ENCODE data around the gene LRGUK. TPM values are rescaled to one million over a fixed set of nuclear protein-coding genes. Genes with fewer than 3 reads are reported as not detected.

Gene LRGUK
- total RNA-seq, 1 donor from 2014 or later: 0.11 TPM

DNA sequence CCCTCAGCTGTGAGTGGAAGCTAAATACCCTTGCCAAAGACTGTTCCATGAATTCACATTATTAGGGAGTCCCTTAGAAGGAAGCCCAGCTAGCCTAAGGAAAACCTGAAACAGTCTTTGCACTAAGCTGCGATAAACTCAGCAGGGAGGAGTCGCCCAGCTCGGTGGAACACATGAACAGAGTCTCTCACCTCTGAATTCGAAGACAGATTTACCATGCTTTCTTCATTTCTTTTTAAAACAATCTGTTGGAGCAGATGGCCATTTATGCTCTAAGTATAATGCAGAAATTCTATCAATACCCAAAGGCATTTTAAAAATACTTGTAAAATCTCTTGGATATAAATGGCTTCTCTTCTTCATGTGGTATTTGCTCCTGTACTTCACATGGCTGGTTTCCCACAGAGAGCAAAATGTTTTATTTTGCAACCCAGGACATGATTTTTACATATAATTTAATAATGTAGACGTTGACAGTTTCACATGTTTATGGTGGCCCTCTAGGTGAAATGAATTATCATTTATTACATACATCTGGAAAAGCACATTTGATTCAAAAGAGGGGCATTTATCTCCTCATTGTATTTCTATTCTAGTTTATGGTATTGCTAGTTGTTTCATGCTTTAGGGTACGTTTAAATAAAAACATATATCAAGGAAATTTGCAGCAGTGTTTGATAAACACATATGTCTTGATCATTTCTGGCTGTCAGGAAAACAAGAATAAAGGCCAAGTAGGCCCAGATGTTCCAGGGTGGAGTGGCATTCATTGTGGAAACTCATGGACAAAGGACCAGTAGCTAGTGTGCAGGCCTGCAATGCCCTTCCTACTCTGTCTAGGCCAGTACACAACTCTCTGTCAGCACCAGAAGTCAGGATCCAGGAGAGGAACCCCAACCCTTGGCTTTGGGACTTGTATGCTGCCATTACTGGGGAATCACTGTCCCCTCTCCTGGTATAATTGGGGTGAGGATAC lies 52.2 kb downstream of the LRGUK start:
- intact Hi-C loops (cut with micrococcal nuclease): no loop called here
- H3K36me3 Mint-ChIP-seq (ENCODE audit: low read depth): no peaks in the 10 kb centered on the region

GRCh38 chr7:134180376-134180775 lies 53.2 kb downstream of the LRGUK start:
- DNase-seq (ENCODE audit: low spot score): no peak
- Mint-ChIP-seq H3K4me1 (ENCODE audit: low read depth) (no peaks in the 10 kb centered on the region), H3K27me3 (ENCODE audit: low read depth) (peaks cover 7% of the 10 kb centered on the region), H3K9me3 (no peaks in the 10 kb centered on the region), H3K36me3 (ENCODE audit: low read depth) (no peaks in the 10 kb centered on the region), H3K27ac (no peak overlapping the region), H3K4me3 (ENCODE audit: low read depth) (no peak overlapping the region)
- intact Hi-C loops (cut with micrococcal nuclease): no loop called here

More for the DNA sequence above, 52.2 kb downstream of the LRGUK start:
- Mint-ChIP-seq H3K4me3 (ENCODE audit: low read depth) (no peak overlapping the region), H3K27ac (no peak overlapping the region), H3K4me1 (ENCODE audit: low read depth) (peaks cover 8% of the 10 kb centered on the region), H3K9me3 (no peaks in the 10 kb centered on the region), H3K27me3 (ENCODE audit: low read depth) (peaks cover 7% of the 10 kb centered on the region)
- no peak for DNase-seq (ENCODE audit: low spot score)

- Mint-ChIP-seq H3K36me3 (ENCODE audit: low read depth) (no peaks in the 10 kb centered on the region), H3K27me3 (ENCODE audit: low read depth) (peaks cover 5% of the 10 kb centered on the region), H3K27ac (no peak overlapping the region), H3K4me3 (ENCODE audit: low read depth) (no peak overlapping the region), H3K9me3 (no peaks in the 10 kb centered on the region), H3K4me1 (ENCODE audit: low read depth) (no peaks in the 10 kb centered on the region)
- DNase-seq (ENCODE audit: low spot score): no peak
- intact Hi-C loops (cut with micrococcal nuclease): no loop called here
Measured at GRCh38 chr7:134182078-134182477, 54.9 kb downstream of the LRGUK start.

GRCh38 chr7:134184767-134185166 lies 57.6 kb downstream of the LRGUK start:
- H3K9me3 Mint-ChIP-seq: no peaks in the 10 kb centered on the region
- H3K27me3 Mint-ChIP-seq (ENCODE audit: low read depth): peaks cover 5% of the 10 kb centered on the region
- H3K4me3 Mint-ChIP-seq (ENCODE audit: low read depth): no peak overlapping the region
- DNase-seq (ENCODE audit: low spot score): no peak
- no peak overlapping the region for H3K27ac Mint-ChIP-seq
- intact Hi-C loops (cut with micrococcal nuclease): no loop called here
- no peaks in the 10 kb centered on the region for H3K36me3 Mint-ChIP-seq (ENCODE audit: low read depth)
- peaks cover 5% of the 10 kb centered on the region for H3K4me1 Mint-ChIP-seq (ENCODE audit: low read depth)

DNA sequence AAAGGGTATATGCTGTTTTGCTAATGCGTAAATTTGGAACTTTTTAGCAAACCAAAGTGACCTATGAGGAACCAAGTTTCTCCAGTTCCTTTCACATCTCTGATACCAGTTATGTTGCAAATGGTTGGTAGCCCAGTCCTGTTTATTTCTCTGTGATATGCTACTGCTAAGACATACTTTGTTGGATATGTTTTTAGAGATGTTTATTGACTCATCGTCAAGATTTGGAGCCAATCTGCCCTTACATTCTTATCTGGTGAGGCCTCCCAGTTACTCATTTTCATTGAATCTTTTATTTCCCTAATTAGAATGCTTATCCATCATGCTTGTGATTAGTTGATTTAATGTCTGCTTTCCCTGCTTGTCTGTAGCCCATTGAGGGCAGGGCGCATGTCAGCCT lies 58.9 kb downstream of the LRGUK start:
- Mint-ChIP-seq H3K36me3 (ENCODE audit: low read depth) (no peaks in the 10 kb centered on the region), H3K27ac (no peak overlapping the region), H3K27me3 (ENCODE audit: low read depth) (peaks cover 5% of the 10 kb centered on the region), H3K4me1 (ENCODE audit: low read depth) (peaks cover 12% of the 10 kb centered on the region), H3K4me3 (ENCODE audit: low read depth) (no peak overlapping the region), H3K9me3 (no peaks in the 10 kb centered on the region)
- no peak for DNase-seq (ENCODE audit: low spot score)
- intact Hi-C loops (cut with micrococcal nuclease): no loop called here

- Mint-ChIP-seq H3K4me1 (ENCODE audit: low read depth) (peaks cover 14% of the 10 kb centered on the region), H3K4me3 (ENCODE audit: low read depth) (no peak overlapping the region), H3K9me3 (no peaks in the 10 kb centered on the region), H3K27me3 (ENCODE audit: low read depth) (peaks cover 5% of the 10 kb centered on the region), H3K36me3 (ENCODE audit: low read depth) (no peaks in the 10 kb centered on the region), H3K27ac (no peak overlapping the region)
- intact Hi-C loops (cut with micrococcal nuclease): no loop called here
- no peak for DNase-seq (ENCODE audit: low spot score)
Measured at GRCh38 chr7:134186801-134187200, 59.7 kb downstream of the LRGUK start.

- H3K36me3 Mint-ChIP-seq (ENCODE audit: low read depth): no peaks in the 10 kb centered on the region
- H3K27ac Mint-ChIP-seq: no peak overlapping the region
- no peaks in the 10 kb centered on the region for H3K9me3 Mint-ChIP-seq
- intact Hi-C loops (cut with micrococcal nuclease): no loop called here
- H3K4me3 Mint-ChIP-seq (ENCODE audit: low read depth): no peak overlapping the region
- DNase-seq (ENCODE audit: low spot score): no peak
- H3K27me3 Mint-ChIP-seq (ENCODE audit: low read depth): no peaks in the 10 kb centered on the region
- H3K4me1 Mint-ChIP-seq (ENCODE audit: low read depth): peaks cover 16% of the 10 kb centered on the region
Measured at GRCh38 chr7:134187893-134188292, 60.8 kb downstream of the LRGUK start.

DNA sequence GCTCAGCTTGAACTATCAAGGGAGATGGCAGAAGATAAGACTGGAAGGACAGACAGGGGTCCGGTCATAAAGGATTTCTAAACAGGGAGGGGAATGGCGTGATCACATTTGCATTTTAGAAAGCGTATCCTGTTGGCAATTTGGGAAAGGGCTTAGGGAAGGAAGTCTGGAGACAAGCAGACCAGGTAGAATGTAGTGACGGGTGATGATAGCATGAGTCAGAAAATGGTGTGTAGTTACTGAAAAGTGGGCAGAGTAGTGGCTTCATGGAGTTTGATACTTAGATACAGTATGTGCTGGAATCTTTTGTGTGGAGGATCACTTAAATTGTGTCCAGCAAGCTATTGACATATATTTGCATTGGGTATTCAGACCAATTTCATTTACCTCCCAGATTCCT lies 61.2 kb downstream of the LRGUK start:
- H3K27me3 Mint-ChIP-seq (ENCODE audit: low read depth): no peaks in the 10 kb centered on the region
- H3K36me3 Mint-ChIP-seq (ENCODE audit: low read depth): no peaks in the 10 kb centered on the region
- no peak overlapping the region for H3K4me3 Mint-ChIP-seq (ENCODE audit: low read depth)
- no peaks in the 10 kb centered on the region for H3K9me3 Mint-ChIP-seq
- H3K27ac Mint-ChIP-seq: no peak overlapping the region
- H3K4me1 Mint-ChIP-seq (ENCODE audit: low read depth): peaks cover 16% of the 10 kb centered on the region
- intact Hi-C loops (cut with micrococcal nuclease): no loop called here
- no peak for DNase-seq (ENCODE audit: low spot score)

DNA sequence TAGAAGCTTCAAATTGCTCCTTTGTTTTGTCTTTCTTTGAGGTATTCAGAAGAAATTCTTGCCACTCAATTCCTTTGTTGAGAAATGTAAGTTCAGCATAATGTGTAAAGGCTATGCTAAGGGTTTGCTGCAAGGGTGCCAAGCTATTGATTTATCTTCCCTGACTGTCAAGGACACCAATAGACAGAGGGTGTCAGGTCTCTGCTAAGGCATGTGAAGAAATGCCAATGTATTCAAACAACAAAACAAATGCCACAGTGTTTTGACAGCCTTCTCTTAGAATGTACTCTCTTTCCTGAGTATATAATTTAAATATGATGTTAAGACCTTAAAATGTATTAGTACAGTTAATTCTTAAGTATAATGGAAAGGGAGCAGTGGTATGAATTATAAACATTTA lies 62.4 kb downstream of the LRGUK start:
- Mint-ChIP-seq H3K4me1 (ENCODE audit: low read depth) (peaks cover 22% of the 10 kb centered on the region), H3K27me3 (ENCODE audit: low read depth) (no peaks in the 10 kb centered on the region), H3K27ac (no peak overlapping the region), H3K4me3 (ENCODE audit: low read depth) (no peak overlapping the region), H3K36me3 (ENCODE audit: low read depth) (no peaks in the 10 kb centered on the region), H3K9me3 (no peaks in the 10 kb centered on the region)
- no peak for DNase-seq (ENCODE audit: low spot score)
- intact Hi-C loops (cut with micrococcal nuclease): no loop called here

GRCh38 chr7:134191876-134192275 lies 64.7 kb downstream of the LRGUK start:
- no peaks in the 10 kb centered on the region for H3K27me3 Mint-ChIP-seq (ENCODE audit: low read depth)
- DNase-seq (ENCODE audit: low spot score): no peak
- peaks cover 4% of the 10 kb centered on the region for H3K9me3 Mint-ChIP-seq
- intact Hi-C loops (cut with micrococcal nuclease): no loop called here
- H3K4me1 Mint-ChIP-seq (ENCODE audit: low read depth): peaks cover 33% of the 10 kb centered on the region
- no peaks in the 10 kb centered on the region for H3K36me3 Mint-ChIP-seq (ENCODE audit: low read depth)
- H3K4me3 Mint-ChIP-seq (ENCODE audit: low read depth): no peak overlapping the region
- no peak overlapping the region for H3K27ac Mint-ChIP-seq

DNA sequence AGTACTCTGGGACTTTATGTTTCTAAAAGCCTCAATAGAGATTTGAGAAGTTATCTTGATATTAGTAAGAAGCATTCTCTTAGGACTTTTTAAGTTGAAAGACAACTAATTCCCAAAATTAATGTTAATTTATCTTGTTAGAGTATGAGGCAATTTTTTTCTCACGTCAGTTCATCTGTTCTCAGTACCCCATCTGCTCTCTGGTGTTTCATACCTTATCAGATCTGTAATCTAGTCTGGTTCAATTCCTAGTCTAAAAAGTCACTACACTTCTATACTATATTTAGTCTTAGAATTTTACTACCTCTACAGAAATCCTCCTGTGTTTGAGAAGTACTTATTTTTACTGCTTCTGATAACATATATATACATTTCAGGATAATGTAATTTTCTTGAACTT lies 66.1 kb downstream of the LRGUK start:
- Mint-ChIP-seq H3K27ac (no peak overlapping the region), H3K9me3 (peaks cover 4% of the 10 kb centered on the region), H3K4me1 (ENCODE audit: low read depth) (peaks cover 31% of the 10 kb centered on the region), H3K27me3 (ENCODE audit: low read depth) (peaks cover 3% of the 10 kb centered on the region), H3K4me3 (ENCODE audit: low read depth) (no peak overlapping the region), H3K36me3 (ENCODE audit: low read depth) (no peaks in the 10 kb centered on the region)
- DNase-seq (ENCODE audit: low spot score): no peak
- intact Hi-C loops (cut with micrococcal nuclease): no loop called here

GRCh38 chr7:134195252-134195651 lies 68.1 kb downstream of the LRGUK start:
- no peak for DNase-seq (ENCODE audit: low spot score)
- H3K36me3 Mint-ChIP-seq (ENCODE audit: low read depth): no peaks in the 10 kb centered on the region
- H3K4me3 Mint-ChIP-seq (ENCODE audit: low read depth): no peak overlapping the region
- intact Hi-C loops (cut with micrococcal nuclease): no loop called here
- no peak overlapping the region for H3K27ac Mint-ChIP-seq
- H3K9me3 Mint-ChIP-seq: peaks cover 4% of the 10 kb centered on the region
- H3K27me3 Mint-ChIP-seq (ENCODE audit: low read depth): peaks cover 5% of the 10 kb centered on the region
- H3K4me1 Mint-ChIP-seq (ENCODE audit: low read depth): peaks cover 28% of the 10 kb centered on the region

DNA sequence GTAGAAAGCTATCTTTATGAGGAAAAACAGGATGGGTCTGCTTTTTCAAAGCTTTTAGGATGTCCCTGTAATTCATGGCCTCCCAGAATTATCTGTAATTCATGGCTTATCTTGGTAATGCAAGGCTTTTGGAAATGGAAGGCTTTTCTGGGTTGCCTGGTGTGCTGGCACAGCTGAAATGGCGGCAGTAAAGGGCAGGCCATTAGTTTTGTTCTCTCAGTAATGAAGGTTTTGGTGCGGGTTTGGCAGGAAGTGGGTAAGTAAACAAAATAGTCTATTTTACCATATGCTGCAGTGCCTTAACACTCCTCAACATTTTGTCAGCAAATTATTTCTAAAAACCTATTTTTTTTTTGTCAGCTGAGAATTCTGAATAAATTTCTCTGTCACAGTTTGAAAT lies 69.3 kb downstream of the LRGUK start:
- Mint-ChIP-seq H3K27me3 (ENCODE audit: low read depth) (peaks cover 5% of the 10 kb centered on the region), H3K9me3 (peaks cover 4% of the 10 kb centered on the region), H3K4me3 (ENCODE audit: low read depth) (no peak overlapping the region), H3K4me1 (ENCODE audit: low read depth) (peaks cover 19% of the 10 kb centered on the region), H3K27ac (no peak overlapping the region), H3K36me3 (ENCODE audit: low read depth) (no peaks in the 10 kb centered on the region)
- intact Hi-C loops (cut with micrococcal nuclease): no loop called here
- no peak for DNase-seq (ENCODE audit: low spot score)
